ENCODE results near the gene LSMEM2.
"Not testable (repeated sequence)": the region's sequence is repeated elsewhere in the genome, so short reads cannot be mapped to it uniquely, and the experiment has no call there.

The LSMEM2 gene

DNA sequence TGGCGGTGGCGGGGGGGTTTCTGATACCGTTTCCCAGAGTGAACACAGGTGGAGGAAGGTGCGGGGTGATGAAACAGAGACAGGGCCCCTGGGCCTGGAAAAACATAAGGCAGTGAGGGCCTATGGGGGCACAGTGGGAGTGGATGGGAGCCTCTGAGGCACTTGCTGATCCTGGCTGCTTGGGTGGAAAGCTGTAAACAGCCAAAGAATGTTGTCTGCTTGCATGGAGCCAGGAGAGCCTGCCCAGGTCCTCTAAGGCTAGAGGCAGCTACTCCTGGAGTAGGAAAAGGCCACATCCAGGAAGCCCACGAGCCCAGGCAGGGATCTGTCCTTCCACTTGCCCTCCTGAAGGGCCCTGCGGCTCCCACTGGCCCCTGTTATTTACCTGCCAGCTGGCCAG lies 12.9 kb upstream of the LSMEM2 start:
- no peak for DNase-seq

GRCh38 chr3:50266836-50267235 lies 12.1 kb upstream of the LSMEM2 start:
- no peak for DNase-seq

DNA sequence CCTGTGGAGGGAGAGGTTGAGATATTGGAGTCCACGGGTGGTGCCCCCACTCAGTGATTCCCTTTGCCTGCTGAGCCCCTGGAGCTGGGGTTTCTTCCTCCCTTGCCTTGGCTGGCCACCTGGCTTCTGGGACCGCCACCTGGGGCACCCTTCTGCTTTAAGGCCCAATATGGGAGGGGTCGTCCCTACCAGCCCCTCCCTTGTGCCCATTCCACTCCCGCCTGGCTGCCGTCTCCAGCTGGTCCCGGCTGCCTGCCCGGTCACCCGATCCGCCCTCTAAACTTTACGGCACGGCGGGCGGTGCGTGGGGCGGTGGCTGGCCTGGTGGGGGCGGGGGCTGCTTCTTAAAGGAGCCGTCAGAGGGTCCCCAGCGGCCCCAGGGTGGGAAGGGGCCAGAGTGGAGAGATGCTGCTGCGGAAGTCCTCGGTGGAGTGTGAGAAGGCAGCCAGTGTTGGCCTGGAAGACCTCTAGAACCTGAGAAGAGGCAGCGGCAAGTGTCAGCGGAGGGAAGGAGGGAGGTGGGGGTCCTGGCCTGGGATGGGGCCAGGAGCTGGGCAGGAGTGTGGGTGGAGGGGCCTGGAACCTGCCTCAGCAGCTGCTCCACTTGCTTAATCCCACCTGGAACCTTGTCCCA lies 11.5 kb upstream of the LSMEM2 start:
- DNase-seq, result no peak

DNA sequence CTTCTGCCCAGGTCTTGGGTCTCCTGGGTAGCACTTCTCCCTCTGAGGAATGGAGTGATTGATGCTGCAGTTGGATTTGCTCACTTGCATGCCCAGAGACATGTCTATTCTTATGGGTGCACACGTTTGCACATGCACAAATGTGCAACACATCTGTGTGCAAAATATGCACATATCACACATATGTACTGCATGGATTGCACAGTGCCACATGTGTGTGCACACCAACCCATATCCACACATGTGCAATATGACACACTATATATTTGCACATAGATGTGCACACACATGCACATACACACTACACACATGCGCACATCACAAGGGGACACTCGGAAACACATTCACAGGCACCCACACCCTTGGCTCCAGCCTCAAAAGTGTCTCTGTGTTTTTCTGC lies 10.6 kb upstream of the LSMEM2 start:
- no peak for DNase-seq

DNA sequence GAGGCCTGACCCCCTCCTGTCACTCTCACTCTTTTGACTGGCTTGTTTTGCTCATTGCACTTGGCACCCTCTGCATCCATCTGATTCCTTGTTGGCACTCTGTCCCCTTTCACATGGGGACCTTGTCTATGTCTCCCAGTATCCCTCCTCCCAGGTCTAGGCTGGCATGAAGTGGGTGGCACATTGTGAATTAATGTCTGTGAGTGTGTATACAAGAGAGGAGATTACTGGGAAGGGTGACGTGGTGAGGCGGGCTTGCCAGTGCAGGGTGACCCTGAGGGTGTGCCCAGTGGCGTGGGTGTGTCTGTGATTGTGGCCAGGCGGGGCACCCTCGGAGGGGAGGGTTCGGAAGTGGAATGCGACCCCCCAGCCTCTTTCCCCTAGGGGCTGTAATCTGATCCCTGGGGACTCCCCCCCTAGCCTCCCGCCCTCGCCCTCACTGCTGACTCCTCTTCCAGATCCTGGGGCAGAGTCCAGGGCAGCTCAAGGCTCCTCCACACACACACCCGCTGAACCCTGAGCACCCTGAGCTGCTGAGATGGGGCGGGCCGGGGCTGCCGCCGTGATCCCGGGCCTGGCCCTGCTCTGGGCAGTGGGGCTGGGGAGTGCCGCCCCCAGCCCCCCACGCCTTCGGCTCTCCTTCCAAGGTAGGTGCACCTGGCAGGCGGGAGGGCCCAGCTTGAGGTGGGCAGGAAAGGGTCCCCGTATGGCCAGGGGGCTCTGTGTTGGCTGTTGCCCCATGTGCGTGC lies 10.0 kb upstream of the LSMEM2 start, which contains the start of gene SEMA3B:
Gene SEMA3B, plus strand, starts transcription at position 445 of the 749 bp plus-strand sequence. Its CDS starts 94 bp downstream, at position 539.
- no peak for DNase-seq

DNA sequence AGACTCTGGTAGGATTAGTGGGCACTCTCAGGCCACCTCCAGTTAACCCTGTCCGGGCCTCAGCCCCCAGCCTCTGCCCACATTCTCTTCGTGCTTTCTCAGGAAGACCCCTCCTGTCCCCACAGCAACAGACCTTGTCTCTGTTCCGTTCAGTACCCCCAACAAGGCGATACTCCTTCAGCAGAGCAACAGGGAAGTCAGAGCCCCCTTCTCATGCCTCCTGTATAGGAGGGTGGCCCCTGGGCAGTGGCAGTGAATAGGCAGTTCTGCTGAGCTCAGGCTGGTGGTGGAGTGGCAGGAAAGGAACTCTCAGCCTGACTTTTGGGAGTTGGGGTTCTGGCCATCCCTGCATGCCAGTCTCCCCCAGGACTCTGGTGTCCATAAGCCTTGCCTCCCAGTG lies 9.4 kb upstream of the LSMEM2 start:
- DNase-seq, result no peak

GRCh38 chr3:50269977-50270413 lies 8.9 kb upstream of the LSMEM2 start:
- no peak for DNase-seq

DNA sequence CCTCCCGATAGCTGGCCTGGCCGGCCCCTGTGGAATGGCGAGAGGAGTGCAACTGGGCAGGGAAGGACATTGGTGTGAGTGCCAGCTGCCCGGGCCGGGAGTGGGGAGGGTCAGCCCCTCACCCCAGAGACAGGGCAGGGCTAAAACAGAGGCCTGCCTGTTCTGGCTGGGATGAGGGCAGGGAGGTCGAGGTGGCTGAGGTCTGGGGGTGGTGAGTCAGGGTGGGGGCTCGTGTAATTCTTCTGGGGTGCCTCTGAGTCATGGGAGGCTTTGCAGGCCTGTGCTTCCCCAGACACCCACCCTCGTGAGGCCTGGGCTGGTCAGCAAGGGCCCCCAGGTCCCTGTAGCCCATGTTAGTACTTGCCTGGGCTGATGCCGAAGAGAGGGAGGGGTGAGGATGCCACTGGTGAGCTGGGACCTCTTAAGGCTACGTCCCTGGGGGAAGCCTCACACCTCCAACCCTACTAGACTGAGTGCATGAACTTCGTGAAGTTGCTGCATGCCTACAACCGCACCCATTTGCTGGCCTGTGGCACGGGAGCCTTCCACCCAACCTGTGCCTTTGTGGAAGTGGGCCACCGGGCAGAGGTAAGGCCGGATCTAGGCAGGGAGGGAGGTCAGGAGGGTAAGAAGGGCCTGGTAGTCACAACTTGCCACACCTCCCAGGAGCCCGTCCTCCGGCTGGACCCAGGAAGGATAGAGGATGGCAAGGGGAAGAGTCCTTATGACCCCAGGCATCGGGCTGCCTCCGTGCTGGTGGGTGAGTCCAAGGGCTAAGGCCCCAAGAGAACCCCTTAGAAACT lies 8.3 kb upstream of the LSMEM2 start:
- no peak for DNase-seq

- DNase-seq, result no peak
Observed at GRCh38 chr3:50271314-50271936, 7.5 kb upstream of the LSMEM2 start.

- DNase-seq, result not testable (repeated sequence)
Observed at GRCh38 chr3:50272538-50272910, 6.4 kb upstream of the LSMEM2 start.

- DNase-seq, result peak; percentile 63
Observed at GRCh38 chr3:50272911-50273688, 5.8 kb upstream of the LSMEM2 start.

- DNase-seq, result no peak
Observed at GRCh38 chr3:50273689-50274065, 5.2 kb upstream of the LSMEM2 start.

DNA sequence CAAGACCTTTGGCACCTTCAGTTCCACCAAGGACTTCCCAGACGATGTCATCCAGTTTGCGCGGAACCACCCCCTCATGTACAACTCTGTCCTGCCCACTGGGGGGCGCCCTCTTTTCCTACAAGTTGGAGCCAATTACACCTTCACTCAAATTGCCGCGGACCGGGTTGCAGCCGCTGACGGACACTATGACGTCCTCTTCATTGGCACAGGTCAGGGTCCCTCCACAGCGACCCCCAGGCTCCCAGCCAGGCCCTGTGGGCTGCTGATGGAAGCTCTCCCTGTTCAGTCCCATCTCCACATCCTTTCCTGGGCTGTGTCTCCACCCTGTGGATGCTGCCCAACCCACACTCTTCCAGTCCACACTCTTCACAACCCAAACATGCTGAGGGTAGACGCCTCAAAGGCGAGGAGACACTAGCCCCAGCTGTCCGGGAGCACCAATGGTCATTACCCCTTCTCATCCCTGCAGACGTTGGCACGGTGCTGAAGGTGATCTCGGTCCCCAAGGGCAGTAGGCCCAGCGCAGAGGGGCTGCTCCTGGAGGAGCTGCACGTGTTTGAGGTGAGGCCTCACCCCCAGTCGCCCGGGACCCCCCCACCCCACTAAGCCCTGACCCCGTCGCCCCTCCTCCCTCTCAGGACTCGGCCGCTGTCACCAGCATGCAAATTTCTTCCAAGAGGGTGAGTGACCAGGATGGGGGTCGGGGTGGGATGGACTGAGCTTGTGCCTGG lies 4.3 kb upstream of the LSMEM2 start:
- DNase-seq, result peak; percentile 20

- DNase-seq, result no peak
Observed at GRCh38 chr3:50275141-50275995, 3.5 kb upstream of the LSMEM2 start.

- DNase-seq, result no peak
Observed at GRCh38 chr3:50275996-50276761, 2.7 kb upstream of the LSMEM2 start.

DNA sequence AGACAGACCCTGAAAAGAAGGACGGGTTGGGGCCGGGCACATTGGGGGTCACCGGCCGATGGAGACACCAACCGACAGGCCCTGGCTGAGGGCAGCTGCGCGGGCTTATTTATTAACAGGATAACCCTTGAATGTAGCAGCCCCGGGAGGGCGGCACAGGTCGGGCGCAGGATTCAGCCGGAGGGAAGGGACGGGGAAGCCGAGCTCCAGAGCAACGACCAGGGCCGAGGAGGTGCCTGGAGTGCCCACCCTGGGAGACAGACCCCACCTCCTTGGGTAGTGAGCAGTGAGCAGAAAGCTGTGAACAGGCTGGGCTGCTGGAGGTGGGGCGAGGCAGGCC lies 2.2 kb upstream of the LSMEM2 start:
- no peak for DNase-seq

DNA sequence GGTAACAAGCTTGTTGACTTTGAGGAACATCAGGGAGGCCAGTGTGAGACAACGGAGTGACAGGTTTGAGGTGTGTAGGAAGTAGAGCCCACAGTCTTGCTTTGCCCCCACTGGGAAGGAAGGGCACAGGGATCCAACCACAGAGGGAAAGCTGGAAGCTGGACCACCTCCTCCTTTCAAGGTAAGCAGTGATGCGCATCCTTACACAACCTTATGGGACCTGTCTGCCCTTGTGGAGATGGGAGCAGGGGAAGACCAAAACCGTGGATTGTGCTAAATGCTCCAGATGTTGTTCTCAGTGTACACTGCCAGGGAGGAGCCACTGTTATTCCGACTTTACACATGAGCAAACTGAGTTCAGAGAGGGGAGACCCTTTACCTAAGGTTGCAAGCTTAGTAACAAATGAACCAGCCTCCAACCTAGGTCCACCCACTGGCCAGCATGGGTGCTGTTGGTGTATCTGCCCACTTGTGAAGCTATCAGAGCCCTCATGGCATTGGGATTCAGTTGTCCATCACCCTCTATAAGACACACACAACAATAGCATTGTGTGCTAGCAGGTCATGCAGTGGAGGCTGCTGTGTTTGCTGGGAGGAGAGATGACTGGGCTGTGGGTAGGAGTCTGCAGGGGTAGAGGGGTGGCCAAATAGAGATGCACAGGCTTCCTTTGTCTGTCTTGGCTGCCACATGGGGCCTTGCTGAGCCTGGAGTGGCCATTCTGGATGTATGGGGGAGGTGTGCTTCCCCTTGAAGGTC lies 586 bp upstream of the LSMEM2 start:
- DNase-seq, result no peak

GRCh38 chr3:50279255-50280016 lies 549 bp downstream of the LSMEM2 start:
- no peak for DNase-seq

DNA sequence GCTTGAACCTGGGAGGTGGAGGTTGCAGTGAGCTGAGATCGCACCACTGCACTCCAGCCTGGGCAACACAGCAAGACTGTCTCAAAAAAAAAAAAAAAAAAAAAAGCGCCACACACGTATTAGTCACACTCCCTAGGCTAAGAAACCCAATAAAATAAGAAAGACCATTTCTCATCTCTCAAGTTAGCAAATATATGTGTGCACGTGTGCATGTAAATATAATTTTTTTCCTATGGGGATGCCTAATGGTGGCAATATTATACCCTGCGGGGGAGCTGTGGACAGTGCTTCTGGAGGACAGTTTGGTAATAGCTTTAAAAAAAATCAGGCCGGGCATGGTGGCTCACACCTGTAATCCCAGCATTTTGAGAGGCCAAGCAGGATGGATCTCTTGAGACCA lies 5.2 kb downstream of the LSMEM2 start:
- not testable (repeated sequence) for DNase-seq
